K562 (cell line): ENCODE data around the gene RARRES2. TPM values are rescaled to one million over a fixed set of nuclear protein-coding genes. Genes with fewer than 3 reads are reported as not detected.

Experiments
- GATAD2A ChIP-seq: fragments of 450-650 bp; IDR thresholded peaks from 2 replicates; pipeline ENCODE4 v1.6.1; 2017
- GTF2F1 ChIP-seq: IDR thresholded peaks from 2 replicates; pipeline ENCODE4 v1.6.1; 2011; ENCODE audit warnings: low read depth, low read length, improper control_type of control experiment
- HDAC6 ChIP-seq: IDR thresholded peaks from 2 replicates; pipeline ENCODE4 v1.6.1; 2012; ENCODE audit warnings: low read depth, mild to moderate bottlenecking, control low read depth, inconsistent platforms, low read length, moderate library complexity
- IRF9 ChIP-seq: fragments of 450-650 bp; IDR thresholded peaks from 2 replicates; pipeline ENCODE4 v1.6.1; 2016; ENCODE audit warnings: missing biosample characterization, missing genetic modification characterization
- JUN ChIP-seq, 2 experiments: sonication (generic) in 1 of 2; formaldehyde crosslinking in 1 of 2; IDR thresholded peaks; 2 replicates each; pipeline versions ENCODE4 v1.6.1 to v1.8.0; 2012 to 2022; ENCODE audit warnings: borderline replicate concordance in 2 of 2, mild to moderate bottlenecking in 2 of 2, improper control_type of control experiment in 1 of 2, low read depth in 1 of 2, low read length in 1 of 2, missing genetic modification reagents in 1 of 2
- NCOR1 ChIP-seq: fragments of 450-650 bp; IDR thresholded peaks from 2 replicates; pipeline ENCODE4 v1.6.1; 2016; ENCODE audit warnings: mild to moderate bottlenecking, moderate library complexity
- NELFE ChIP-seq: IDR thresholded peaks from 2 replicates; pipeline ENCODE4 v1.6.1; 2011; ENCODE audit warnings: mild to moderate bottlenecking; ENCODE audit not compliant: insufficient read depth, insufficient read length
- NFXL1 ChIP-seq: fragments of 450-650 bp; formaldehyde crosslinking; IDR thresholded peaks from 2 replicates; pipeline ENCODE4 v1.4.0; 2021; ENCODE audit warnings: mild to moderate bottlenecking
- ZBTB5 ChIP-seq: fragments of 450-650 bp; IDR thresholded peaks from 2 replicates; pipeline ENCODE4 v1.6.1; 2017; ENCODE audit warnings: antibody characterized with exemption
- ZEB2 ChIP-seq: fragments of 450-650 bp; IDR thresholded peaks from 2 replicates; pipeline ENCODE4 v1.6.1; 2016
- ZNF224 ChIP-seq: sonication (generic); formaldehyde crosslinking; IDR thresholded peaks from 2 replicates; pipeline ENCODE4 v1.8.0; 2022; ENCODE audit warnings: mild to moderate bottlenecking, missing genetic modification reagents
- ZNF280A ChIP-seq: fragments of 450-650 bp; IDR thresholded peaks from 2 replicates; pipeline ENCODE4 v1.6.1; 2018; ENCODE audit warnings: mild to moderate bottlenecking, low read depth; ENCODE audit not compliant: partially characterized antibody
- ZNF311 ChIP-seq: fragments of 250-450 bp; sonication (Bioruptor Pico); IDR thresholded peaks from 2 replicates; pipeline ENCODE4 v1.4.0; 2020; ENCODE audit warnings: mild to moderate bottlenecking, moderate library complexity
- ZNF449 ChIP-seq: fragments of 250-450 bp; sonication (Bioruptor Pico); IDR thresholded peaks from 2 replicates; pipeline ENCODE4 v1.8.0; 2022; ENCODE audit warnings: moderate library complexity, mild to moderate bottlenecking, inconsistent platforms
- polyA plus RNA-seq, 8 experiments: library from polyadenylated mRNA; depleted of rRNA in 4 of 8; stranded (reverse) in 5 of 8; unstranded in 3 of 8; fragments of >200 nt; fragmentation: Nextera tagmentation in 2 of 8; fragmentation: Illumina TruSeq in 1 of 8; extraction: Ambion mirVana in 2 of 8; extraction: Trizol in 1 of 8; gene quantifications; 2 replicates each; pipeline versions ENCODE4 v1.2.1 to v1.2.3, GENCODE V29; 2011 to 2014; ENCODE audit warnings: inconsistent platforms in 1 of 8, missing spikeins in 1 of 8
- total RNA-seq, 7 experiments: library from RNA; depleted of rRNA in 6 of 7; stranded (reverse); fragments of >200 nt in 6 of 7; fragmentation: Illumina TruSeq in 2 of 7; extraction: Trizol in 2 of 7; gene quantifications; 2 replicates each; pipeline versions ENCODE4 v1.2.1 to v1.2.3, GENCODE V29; 2011 to 2021; ENCODE audit warnings: low replicate concordance in 1 of 7
- TF ChIP-seq, protein P1 (sequence below): sonication (generic); formaldehyde crosslinking; IDR thresholded peaks from 2 replicates; pipeline ENCODE4 v1.8.1; 2023; ENCODE audit warnings: mild to moderate bottlenecking, missing genetic modification reagents
- TF ChIP-seq, protein P2 (sequence below), 2 experiments: fragments of 450-650 bp; conservative IDR thresholded peaks; 2 replicates each; pipeline ENCODE4 v1.6.1; 2017; ENCODE audit warnings: mild to moderate bottlenecking in 2 of 2, moderate library complexity in 2 of 2

Gene RARRES2
- total and polyA plus RNA-seq, 9 of the 15 experiments (the other 6 are each of a cell fraction or from before 2014, with no cell fraction given), result 0.11 to 1.7 (median 0.23) TPM; not detected in 6

- TF ChIP-seq ZNF280A (peak; percentile 74), IRF9 (tag) (no peak), ZNF224 (CRISPR knock-in tag) (peak; percentile 78; the same call in 1 of the 2 replicates), HDAC6 (peak; percentile 72; the same call in 1 of the 2 replicates), ZEB2 (no peak), NFXL1 (CRISPR knock-in tag) (no peak), NELFE (no peak), NCOR1 (0 out of 2 replicates have a peak, but pooled peaks have one; percentile 7), ZBTB5 (peak; percentile 68), GATAD2A (peak; percentile 45; the same call in 1 of the 2 replicates), ZNF449 (no peak), JUN (IDR thresholded peaks at IDR 0.05; ENCODE audit: borderline replicate concordance, low read depth, low read length) (no peak), JUN (CRISPR knock-in tag; IDR thresholded peaks at IDR 0.05; ENCODE audit: borderline replicate concordance) (0 out of 2 replicates have a peak, but pooled peaks have one; percentile 9), ZNF311 (CRISPR knock-in tag) (no peak), GTF2F1 (no peak)
- TF ChIP-seq, protein P1, sequence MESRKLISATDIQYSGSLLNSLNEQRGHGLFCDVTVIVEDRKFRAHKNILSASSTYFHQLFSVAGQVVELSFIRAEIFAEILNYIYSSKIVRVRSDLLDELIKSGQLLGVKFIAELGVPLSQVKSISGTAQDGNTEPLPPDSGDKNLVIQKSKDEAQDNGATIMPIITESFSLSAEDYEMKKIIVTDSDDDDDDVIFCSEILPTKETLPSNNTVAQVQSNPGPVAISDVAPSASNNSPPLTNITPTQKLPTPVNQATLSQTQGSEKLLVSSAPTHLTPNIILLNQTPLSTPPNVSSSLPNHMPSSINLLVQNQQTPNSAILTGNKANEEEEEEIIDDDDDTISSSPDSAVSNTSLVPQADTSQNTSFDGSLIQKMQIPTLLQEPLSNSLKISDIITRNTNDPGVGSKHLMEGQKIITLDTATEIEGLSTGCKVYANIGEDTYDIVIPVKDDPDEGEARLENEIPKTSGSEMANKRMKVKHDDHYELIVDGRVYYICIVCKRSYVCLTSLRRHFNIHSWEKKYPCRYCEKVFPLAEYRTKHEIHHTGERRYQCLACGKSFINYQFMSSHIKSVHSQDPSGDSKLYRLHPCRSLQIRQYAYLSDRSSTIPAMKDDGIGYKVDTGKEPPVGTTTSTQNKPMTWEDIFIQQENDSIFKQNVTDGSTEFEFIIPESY, result no peak; the same call in 1 of the 2 replicates
- TF ChIP-seq, protein P2, sequence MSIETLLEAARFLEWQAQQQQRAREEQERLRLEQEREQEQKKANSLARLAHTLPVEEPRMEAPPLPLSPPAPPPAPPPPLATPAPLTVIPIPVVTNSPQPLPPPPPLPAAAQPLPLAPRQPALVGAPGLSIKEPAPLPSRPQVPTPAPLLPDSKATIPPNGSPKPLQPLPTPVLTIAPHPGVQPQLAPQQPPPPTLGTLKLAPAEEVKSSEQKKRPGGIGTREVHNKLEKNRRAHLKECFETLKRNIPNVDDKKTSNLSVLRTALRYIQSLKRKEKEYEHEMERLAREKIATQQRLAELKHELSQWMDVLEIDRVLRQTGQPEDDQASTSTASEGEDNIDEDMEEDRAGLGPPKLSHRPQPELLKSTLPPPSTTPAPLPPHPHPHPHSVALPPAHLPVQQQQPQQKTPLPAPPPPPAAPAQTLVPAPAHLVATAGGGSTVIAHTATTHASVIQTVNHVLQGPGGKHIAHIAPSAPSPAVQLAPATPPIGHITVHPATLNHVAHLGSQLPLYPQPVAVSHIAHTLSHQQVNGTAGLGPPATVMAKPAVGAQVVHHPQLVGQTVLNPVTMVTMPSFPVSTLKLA (conservative IDR thresholded peaks at IDR 0.05), result no peak
These were observed 18.4 kb upstream of the RARRES2 start (continued) for GRCh38 chr7:150359622-150360362.
